ENCODE data around the gene NBR1. TPM values are rescaled to one million over a fixed set of nuclear protein-coding genes. Genes with fewer than 3 reads are reported as not detected.

NBR1 gene
- total and polyA plus RNA-seq, 2 of the 8 experiments (the other 6 are each of a cell fraction or from before 2014, with no cell fraction given): 13.5 to 36.0 TPM

DNA sequence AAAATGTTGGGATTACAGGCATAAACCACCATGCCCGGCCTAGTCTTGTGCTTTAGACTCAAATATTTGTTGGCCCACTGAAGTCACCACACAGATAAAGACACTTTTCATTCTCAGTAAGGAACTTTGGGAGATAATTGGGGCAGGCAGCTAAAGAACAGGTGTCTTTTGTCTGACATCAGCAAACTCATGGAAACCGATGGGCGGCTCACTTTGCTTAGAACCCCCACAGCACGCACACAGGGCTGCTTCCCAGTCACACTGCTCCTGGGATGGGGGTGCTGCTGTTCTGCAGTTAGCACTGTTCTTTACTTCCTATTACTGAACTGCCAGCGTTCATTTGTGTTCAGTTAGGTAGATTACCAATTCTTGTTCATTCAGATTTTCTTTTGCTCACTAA lies 27.8 kb upstream of the NBR1 start (continued):
- TF ChIP-seq SP1 (IDR thresholded peaks at IDR 0.05; ENCODE audit: low read depth, low read length): no peak
